ENCODE measurements around the gene SCCPDH.
"Not testable (repeated sequence)": the region's sequence is repeated elsewhere in the genome, so short reads cannot be mapped to it uniquely, and the experiment has no call there.

The SCCPDH gene

DNA sequence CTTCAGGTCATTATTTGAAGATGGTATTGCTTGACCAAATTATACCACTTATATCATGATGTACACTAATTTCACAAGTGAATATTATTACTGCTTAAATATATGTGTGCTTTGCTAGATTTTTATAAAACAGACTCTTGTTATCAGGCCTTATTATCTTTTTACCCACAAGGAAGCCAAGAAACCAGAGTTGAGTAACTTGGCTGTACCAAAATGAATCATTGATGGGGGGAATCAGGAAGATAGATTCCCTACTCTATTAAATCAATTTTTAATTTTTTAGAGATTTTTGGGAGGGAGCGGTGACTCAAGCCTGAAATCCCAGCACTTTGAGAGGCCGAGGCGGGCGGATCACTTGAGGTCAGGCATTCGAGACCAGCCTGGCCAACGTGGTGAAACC is 16.0 kb upstream of the SCCPDH start:
- no peak for DNase-seq

DNA sequence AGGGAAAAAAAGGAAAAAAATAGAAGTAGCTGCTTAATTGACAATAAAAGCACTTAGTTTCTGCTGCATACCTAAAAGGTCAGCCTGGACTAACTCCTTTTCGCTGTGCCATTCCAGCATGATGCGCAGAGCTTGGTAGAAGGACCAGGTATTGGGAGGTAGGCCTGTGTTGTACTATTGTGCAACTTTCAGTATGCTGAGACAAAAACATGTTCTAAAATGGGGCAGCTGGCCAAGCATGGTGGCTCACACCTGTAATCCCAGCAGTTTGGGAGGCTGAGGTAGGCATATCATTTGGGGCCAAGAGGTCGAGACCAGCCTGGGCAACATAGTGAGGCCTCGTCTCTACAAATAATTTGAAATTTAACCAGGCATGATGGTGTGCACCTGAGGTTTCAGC is 15.0 kb upstream of the SCCPDH start:
- no peak for DNase-seq

DNA sequence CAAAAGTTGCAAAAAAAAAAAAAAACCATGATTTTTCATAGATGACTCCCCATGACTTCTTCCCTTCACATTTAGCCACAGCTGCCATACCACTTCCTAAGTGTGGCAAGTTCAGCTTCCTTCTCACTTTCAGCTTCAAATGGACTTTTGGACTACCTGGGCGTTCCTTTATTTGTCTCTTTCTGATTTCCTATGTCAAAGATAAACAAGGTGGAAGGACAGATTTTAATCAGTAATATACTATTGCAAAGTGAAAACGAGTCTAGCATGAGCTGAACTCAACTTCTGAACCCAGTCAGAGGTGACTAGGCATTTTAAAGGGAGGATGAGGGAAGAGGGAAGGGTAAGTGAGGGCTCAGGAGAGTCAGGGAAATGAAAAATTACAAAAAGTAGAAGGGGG is 14.4 kb upstream of the SCCPDH start:
- DNase-seq: peak; percentile 8

DNA sequence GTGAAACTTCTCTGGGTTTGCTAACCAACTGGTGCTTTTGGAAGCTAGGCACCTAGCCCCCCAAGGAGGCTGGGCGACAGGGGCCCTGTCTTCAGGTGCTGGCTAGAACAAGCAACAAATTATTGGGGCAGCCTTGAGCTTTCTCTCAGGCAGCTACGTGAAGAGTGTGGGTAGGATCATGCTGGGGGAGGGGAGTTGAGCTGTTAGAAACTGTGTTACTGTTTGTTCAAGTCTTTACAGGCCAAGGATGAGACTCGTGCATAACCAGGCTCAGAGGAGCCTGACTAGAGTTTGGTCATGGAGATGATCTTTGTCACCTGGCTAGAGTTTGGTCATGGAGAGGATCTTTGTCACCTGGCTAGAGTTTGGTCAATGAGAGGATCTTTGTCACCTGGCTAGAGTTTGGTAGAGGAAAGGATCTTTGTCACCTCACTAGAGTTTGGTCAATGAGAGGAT is 12.6 kb upstream of the SCCPDH start:
- DNase-seq: no peak

GRCh38 chr1:246712428-246712827 is 11.8 kb upstream of the SCCPDH start:
- not testable (repeated sequence) for DNase-seq

DNA sequence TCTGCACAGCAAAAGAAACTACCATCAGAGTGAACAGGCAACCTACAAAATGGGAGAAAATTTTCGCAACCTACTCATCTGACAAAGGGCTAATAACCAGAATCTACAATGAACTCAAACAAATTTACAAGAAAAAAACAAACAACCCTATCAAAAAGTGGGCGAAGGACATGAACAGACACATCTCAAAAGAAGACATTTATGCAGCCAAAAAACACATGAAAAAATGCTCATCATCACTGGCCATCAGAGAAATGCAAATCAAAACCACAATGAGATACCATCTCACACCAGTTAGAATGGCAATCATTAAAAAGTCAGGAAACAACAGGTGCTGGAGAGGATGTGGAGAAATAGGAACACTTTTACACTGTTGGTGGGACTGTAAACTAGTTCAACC is 4.8 kb upstream of the SCCPDH start:
- not testable (repeated sequence) for DNase-seq

DNA sequence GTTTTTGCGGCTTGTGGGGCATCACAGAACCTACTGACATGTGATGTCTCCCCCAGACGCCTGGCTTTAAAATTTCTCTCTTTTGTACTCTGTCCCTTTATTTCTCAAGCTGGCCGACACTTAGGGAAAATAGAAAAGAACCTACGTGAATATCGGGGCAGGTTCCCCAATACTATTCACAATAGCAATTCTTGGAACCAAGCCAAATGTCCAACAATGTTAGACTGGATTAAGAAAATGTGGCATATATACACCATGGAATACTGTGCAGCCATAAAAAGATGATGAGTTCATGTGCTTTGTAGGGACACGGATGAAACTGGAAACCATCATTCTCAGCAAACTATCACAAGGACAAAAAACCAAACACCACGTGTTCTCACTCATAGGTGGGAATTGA is 3.4 kb upstream of the SCCPDH start:
- DNase-seq: not testable (repeated sequence)

DNA sequence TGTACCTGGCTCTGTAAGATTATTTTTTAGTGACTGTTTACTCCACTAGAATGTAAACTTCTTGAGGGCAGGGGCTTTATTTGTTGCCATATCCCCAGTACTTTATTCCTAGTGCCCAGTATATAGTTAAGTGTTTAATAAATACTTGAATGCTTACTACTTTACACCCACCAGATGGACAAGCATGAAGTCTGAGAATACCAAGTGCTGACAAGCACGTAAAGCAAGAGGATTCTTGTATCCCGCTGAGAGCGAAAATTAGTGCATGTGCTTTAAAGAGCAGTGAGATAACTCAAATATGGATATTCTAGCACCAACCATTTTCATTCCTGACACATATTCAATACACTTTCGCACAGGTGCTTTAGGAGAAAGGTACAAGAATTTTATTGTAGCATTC is 1.5 kb upstream of the SCCPDH start:
- DNase-seq: no peak

GRCh38 chr1:246724731-246725095 is 504 bp downstream of the SCCPDH start:
- DNase-seq: peak; percentile 33

DNA sequence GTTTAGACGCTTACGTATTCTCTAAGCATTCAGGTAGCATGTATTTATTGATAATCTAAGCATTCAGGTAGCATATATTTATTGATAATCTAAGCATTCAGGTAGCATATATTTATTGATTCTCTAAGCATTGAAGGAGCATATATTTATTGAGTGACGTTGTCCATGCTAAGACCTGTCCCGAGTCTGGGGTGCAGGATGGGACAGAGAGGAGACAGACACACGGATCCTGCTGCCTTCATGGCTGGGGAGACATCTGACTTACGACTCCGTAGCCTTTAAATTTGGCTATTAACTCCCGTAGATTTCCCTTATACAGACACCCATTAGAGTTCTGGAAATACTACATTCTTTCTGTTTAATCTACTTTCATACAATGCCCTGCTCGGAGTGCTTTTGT is 982 bp downstream of the SCCPDH start:
- DNase-seq: no peak

DNA sequence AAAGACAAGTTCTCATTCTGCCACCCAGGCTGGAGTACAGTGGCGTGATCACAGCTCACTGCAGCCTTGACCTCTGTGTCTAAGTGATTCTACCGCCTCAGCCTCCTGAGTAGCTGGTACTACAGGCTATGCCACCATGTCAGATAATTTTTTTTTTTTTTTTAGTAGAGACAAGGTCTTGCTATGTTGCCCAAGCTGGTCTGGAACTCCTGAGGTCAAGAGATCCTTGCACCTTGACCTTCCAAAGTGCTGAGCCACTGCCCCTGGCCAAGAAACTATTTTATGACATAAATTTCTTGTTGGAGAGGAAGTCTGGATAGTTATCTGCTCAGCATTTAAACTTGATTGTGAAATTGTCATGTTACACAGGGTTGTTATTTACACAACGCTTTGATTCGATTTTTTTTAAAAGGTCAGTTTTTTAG is 2.1 kb downstream of the SCCPDH start:
- no peak for DNase-seq

GRCh38 chr1:246726881-246727280 is 2.7 kb downstream of the SCCPDH start:
- no peak for DNase-seq

DNA sequence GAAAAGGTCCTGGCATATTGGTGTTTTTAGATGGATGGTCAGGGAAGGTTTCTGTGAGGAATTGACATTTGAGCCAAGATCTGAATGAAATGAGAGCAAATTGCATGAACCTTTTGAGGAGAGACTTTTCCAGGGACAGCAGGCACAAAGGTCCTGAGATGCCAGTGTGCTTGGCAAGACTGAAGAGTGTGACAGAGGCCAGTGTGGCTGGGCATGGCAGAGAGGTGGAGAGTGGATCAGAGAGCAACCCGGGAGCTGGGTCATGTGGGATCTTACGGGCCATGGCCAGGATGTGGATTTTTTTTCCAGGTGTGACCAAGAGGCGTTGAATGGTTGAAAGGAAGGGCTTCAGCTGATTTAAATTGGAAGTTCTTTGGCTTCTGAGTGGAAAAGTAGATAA is 3.4 kb downstream of the SCCPDH start:
- no peak for DNase-seq

DNA sequence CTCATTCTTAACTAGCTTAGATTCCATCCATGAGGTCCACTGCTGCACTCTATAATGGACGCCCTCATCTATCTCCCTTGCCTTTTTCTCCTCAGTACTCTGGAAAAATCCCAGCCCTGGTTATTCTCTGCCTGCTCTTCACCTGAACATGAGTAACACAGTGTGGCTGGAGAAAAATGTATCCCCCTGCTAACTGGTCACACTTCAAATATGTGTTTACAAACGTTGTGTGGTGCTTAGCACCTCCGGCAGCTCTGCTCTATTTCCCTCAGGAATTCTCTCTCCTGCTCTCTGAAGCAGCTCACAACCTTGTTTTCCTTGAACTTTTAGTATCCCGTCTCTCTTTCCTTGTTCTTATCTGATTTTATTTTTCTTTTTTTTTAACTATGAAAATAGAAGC is 4.1 kb downstream of the SCCPDH start:
- no peak for DNase-seq

DNA sequence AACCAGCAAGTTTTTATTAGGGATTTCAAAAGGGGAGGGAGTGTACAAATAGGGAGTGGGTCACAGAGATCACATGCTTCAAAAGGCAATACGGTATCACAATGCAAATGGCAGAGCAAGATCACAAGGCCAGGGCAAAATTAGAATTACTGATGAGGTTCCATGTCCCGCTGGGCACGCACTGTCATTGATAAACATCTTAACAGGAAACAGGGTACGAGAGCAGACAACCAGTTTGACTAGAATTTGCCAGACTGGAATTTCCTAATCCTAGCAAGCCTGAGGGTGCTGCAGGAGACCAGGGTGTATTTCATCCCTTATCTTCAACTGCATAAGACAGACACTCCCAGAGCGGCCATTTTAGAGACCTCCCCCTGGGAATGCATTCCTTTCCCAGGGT is 4.8 kb downstream of the SCCPDH start:
- not testable (repeated sequence) for DNase-seq

- peak; percentile 39 for DNase-seq
Measured at GRCh38 chr1:246730839-246731238, 6.6 kb downstream of the SCCPDH start.

DNA sequence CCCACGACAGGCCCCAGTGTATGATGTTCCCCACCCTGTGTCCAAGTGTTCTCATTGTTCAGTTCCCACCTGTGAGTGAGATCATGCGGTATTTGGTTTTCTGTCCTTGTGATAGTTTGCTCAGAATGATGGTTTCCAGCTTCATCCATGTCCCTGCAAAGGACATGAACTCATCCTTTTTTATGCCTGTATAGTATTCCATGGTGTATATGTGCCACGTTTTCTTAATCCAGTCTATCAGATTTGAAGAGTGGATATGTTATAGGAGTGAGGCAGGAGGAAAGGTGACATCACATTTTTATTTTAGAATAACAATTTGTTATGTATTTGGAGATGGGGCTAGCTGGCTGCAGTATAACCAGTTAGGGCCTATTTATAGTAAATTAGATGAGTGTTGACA is 7.7 kb downstream of the SCCPDH start:
- DNase-seq: not testable (repeated sequence)

DNA sequence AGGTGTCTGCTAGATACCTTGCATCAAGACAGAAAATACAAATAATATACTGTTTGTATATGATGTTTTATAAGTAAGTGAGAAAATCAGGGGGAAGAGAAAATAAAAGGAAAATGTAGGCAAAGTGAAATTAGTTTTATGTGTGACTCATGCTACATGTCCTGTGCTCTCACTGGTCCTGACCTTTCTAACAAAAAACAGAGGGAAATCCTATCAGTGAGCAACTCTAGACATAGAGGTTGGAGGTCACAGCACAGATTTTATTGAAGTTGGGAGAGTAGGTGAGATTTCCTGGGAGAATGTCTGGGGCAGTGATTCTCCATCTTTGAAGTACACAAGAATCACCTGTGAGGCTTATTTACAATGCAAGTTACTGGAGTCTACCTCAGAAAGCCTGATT is 9.5 kb downstream of the SCCPDH start:
- no peak for DNase-seq

- no peak for DNase-seq
Measured at GRCh38 chr1:246734866-246735265, 10.7 kb downstream of the SCCPDH start.

GRCh38 chr1:246735735-246736134 is 11.5 kb downstream of the SCCPDH start:
- no peak for DNase-seq

GRCh38 chr1:246742396-246742795 is 18.2 kb downstream of the SCCPDH start:
- DNase-seq: no peak

DNA sequence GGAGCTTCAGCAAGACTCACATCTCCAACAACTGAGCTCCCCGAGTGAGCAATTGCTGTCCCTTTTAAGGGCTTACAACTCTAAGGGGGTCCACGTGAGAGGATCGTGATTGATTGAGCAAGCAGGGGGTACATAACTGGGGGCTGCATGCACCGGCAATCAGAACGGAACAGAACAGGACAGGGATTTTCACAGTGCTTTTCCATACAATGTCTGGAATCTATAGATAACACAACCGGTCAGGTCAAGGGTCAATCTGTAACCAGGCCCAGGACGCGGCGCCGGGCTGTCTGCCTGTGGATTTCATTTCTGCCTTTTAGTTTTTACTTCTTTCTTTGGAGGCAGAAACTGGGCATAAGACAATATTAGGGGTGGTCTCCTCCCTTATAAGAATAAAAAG is 21.9 kb downstream of the SCCPDH start:
- DNase-seq: not testable (repeated sequence)

DNA sequence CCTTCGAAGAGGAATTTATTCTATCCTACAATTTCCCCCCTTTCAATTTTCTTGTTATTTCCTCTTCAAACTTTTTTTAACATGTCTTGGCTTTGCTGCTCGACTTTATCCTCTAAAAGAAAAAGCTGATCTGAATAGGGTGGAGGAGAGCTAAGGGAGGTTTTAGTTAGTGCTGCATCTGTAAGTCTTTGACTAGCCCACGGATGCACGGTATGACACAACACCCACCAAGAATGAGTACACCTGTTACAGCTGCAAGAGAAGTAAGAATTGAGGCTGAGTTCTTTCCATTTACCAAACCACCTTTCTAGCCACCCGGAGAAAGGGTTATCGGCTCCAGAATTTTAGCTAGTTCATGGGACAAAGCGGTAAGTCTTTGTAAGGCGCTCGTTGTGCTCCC is 23.8 kb downstream of the SCCPDH start:
- DNase-seq: no peak

DNA sequence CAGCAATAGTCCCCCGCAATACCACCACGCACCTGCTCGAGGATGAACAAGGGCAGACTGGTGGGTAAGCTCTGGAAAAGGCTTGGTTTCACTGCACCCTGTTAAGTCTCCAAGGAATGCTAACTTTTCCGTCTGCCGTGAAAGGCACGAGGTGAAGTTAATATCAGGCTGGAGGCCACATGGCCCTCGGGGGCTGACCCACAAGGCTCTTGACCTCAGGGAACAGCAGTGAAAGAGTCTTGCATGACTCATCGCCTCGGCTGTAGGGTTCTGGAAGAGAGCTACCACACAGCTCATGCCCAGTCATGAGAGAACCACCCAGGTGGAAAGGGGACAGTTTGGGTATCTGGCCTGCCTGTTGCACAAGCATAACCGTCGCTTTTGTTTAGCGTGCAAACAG is 24.7 kb downstream of the SCCPDH start:
- DNase-seq: no peak

DNA sequence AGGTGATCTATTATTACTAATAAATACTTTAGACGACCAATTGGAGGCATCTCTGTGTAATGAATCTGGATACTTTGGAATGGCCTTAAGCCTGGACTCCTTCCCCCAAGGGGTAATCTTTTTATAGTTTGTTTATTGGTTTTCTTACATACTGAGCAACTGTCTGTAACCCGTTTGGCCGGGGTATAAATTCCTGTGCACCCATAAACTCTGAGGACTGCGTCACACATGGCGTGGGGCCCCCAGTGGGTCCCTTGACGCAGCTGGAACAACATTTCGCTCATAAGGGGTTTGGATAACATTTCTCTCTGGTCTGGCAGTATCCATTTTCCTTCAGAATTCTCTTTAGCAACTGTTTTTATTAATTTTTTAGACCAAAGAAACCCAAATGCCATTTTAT is 26.5 kb downstream of the SCCPDH start:
- DNase-seq: no peak
